Endothelial cell of umbilical vein (primary cell): ENCODE data around the gene NRF1.

Experiments
- EZH2 ChIP-seq: IDR thresholded peaks from 2 replicates; pipeline ENCODE4 v1.6.1; 2012; ENCODE audit warnings: borderline replicate concordance, low read depth, mild to moderate bottlenecking, moderate library complexity, low read length, inconsistent platforms; ENCODE audit not compliant: severe bottlenecking
- POLR2A ChIP-seq: IDR thresholded peaks from 2 replicates; pipeline ENCODE4 v1.6.1; 2012; ENCODE audit warnings: low read depth, mild to moderate bottlenecking, control low read depth, low read length
- POLR2AphosphoS5 ChIP-seq: IDR thresholded peaks from 2 replicates; pipeline ENCODE4 v1.6.1; 2012; ENCODE audit warnings: low read depth, mild to moderate bottlenecking, control low read depth, low read length, moderate library complexity; ENCODE audit not compliant: insufficient read depth
- TF ChIP-seq, protein P1 (sequence below), 2 donors: IDR thresholded peaks; 1 replicate in 1 of 2; 2 replicates in 1 of 2; pipeline ENCODE4 v1.5.1; 2011; ENCODE audit warnings: low read length in 2 of 2, mild to moderate bottlenecking in 2 of 2, moderate library complexity in 2 of 2, control low read depth in 1 of 2, inconsistent platforms in 1 of 2, low read depth in 1 of 2; ENCODE audit not compliant: insufficient read depth in 1 of 2; ENCODE audit errors: extremely low read depth in 1 of 2

GRCh38 chr7:129797214-129797789 is 185.8 kb downstream of the NRF1 start:
- TF ChIP-seq, protein P1, sequence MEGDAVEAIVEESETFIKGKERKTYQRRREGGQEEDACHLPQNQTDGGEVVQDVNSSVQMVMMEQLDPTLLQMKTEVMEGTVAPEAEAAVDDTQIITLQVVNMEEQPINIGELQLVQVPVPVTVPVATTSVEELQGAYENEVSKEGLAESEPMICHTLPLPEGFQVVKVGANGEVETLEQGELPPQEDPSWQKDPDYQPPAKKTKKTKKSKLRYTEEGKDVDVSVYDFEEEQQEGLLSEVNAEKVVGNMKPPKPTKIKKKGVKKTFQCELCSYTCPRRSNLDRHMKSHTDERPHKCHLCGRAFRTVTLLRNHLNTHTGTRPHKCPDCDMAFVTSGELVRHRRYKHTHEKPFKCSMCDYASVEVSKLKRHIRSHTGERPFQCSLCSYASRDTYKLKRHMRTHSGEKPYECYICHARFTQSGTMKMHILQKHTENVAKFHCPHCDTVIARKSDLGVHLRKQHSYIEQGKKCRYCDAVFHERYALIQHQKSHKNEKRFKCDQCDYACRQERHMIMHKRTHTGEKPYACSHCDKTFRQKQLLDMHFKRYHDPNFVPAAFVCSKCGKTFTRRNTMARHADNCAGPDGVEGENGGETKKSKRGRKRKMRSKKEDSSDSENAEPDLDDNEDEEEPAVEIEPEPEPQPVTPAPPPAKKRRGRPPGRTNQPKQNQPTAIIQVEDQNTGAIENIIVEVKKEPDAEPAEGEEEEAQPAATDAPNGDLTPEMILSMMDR (IDR thresholded peaks at IDR 0.05; ENCODE audit: extremely low read depth in 1 of 2, insufficient read depth in 1 of 2, low read depth in 1 of 2, low read length in 2 of 2), result no peak
- no peak for TF ChIP-seq POLR2AphosphoS5
- no peak for TF ChIP-seq POLR2A
- no peak for TF ChIP-seq EZH2
